K562 (cell line): ENCODE results near the gene AAGAB. TPM values are rescaled to one million over a fixed set of nuclear protein-coding genes. Genes with fewer than 3 reads are reported as not detected.

Source experiments
- CHD7 ChIP-seq: fragments of 200-600 bp; sonication (generic); IDR thresholded peaks from one replicate; pipeline ENCODE4 v1.6.1; 2012; ENCODE audit warnings: mild to moderate bottlenecking, low read depth, low read length, inconsistent platforms
- ELK1 ChIP-seq: sonication (generic); formaldehyde crosslinking; IDR thresholded peaks from 2 replicates; pipeline ENCODE4 v1.8.1; 2022; ENCODE audit warnings: missing genetic modification reagents
- RBM39 ChIP-seq: fragments of 200-400 bp; formaldehyde crosslinking; optimal IDR thresholded peaks from 2 replicates; pipeline ENCODE3; 2018; ENCODE audit warnings: low read depth, low read length
- REST ChIP-seq, 2 experiments: fragments of 450-650 bp; formaldehyde crosslinking in 1 of 2; IDR thresholded peaks; 2 replicates each; pipeline versions ENCODE4 v1.4.0 to v1.6.1; 2014 to 2020; ENCODE audit warnings: mild to moderate bottlenecking in 2 of 2, borderline replicate concordance in 1 of 2, low read depth in 1 of 2
- polyA plus RNA-seq, 8 experiments: library from polyadenylated mRNA; depleted of rRNA in 4 of 8; stranded (reverse) in 5 of 8; unstranded in 3 of 8; fragments of >200 nt; fragmentation: Nextera tagmentation in 2 of 8; fragmentation: Illumina TruSeq in 1 of 8; extraction: Ambion mirVana in 2 of 8; extraction: Trizol in 1 of 8; gene quantifications; 2 replicates each; pipeline versions ENCODE4 v1.2.1 to v1.2.3, GENCODE V29; 2011 to 2014; ENCODE audit warnings: inconsistent platforms in 1 of 8, missing spikeins in 1 of 8
- total RNA-seq, 7 experiments: library from RNA; depleted of rRNA in 6 of 7; stranded (reverse); fragments of >200 nt in 6 of 7; fragmentation: Illumina TruSeq in 2 of 7; extraction: Trizol in 2 of 7; gene quantifications; 2 replicates each; pipeline versions ENCODE4 v1.2.1 to v1.2.3, GENCODE V29; 2011 to 2021; ENCODE audit warnings: low replicate concordance in 1 of 7

Gene AAGAB
- total and polyA plus RNA-seq, 9 of the 15 experiments (the other 6 are each of a cell fraction or from before 2014, with no cell fraction given): 17.8 to 109 (median 58.3) TPM

- TF ChIP-seq CHD7: no peak
- no peak for TF ChIP-seq ELK1 (CRISPR knock-in tag)
- TF ChIP-seq RBM39: no peak
- peak; percentile 51 for TF ChIP-seq REST (IDR thresholded peaks at IDR 0.05; ENCODE audit: borderline replicate concordance)
- TF ChIP-seq REST (CRISPR knock-in tag; IDR thresholded peaks at IDR 0.05; ENCODE audit: low read depth): peak; percentile 38; the same call in 1 of the 2 replicates
These were observed at the start of gene AAGAB, which contains the start of gene IQCH (continued) for GRCh38 chr15:67254238-67255175.
